ENCODE results near the gene PPIE. TPM values are rescaled to one million over a fixed set of nuclear protein-coding genes. Genes with fewer than 3 reads are reported as not detected.

PPIE gene
- total and polyA plus RNA-seq, 2 donors (not counting 1 experiment from before 2014, with no cell fraction given): 68.6 to 78.3 TPM

- H3K4me3 Mint-ChIP-seq: no peak overlapping the region
- POLR2A ChIA-PET: no interaction called here
- DNase-seq (no peak), ATAC-seq (ENCODE audit: low read depth) (no peak)
- Histone ChIP-seq H3K4me3 (ENCODE audit: control extremely low read depth in 1 of 5, extremely low read depth in 1 of 5, insufficient read depth in 1 of 5, low read depth in 2 of 5, low read length in 4 of 5) (no peak overlapping the region), H2AFZ (ENCODE audit: insufficient read depth, low read depth, low read length, poor library complexity, severe bottlenecking) (no peak overlapping the region), H3K36me3 (replicated peaks in 1 of 2; ENCODE audit: control extremely low read depth in 1 of 2, control insufficient read depth in 1 of 2, extremely low read depth in 1 of 2, insufficient read depth in 2 of 2, low read length in 1 of 2) (no peaks in the 10 kb centered on the region), H3K4me1 (ENCODE audit: control insufficient read depth in 2 of 2, insufficient read depth in 2 of 2, low read length in 2 of 2) (no peaks in the 10 kb centered on the region), H3K9ac (ENCODE audit: low read length) (no peak overlapping the region), H3K27me3 (replicated peaks in 1 of 4; ENCODE audit: control extremely low read depth in 1 of 4, control insufficient read depth in 3 of 4, insufficient read depth in 4 of 4, low read length in 3 of 4) (peaks cover 0 to 13% (median 11%) of the 10 kb centered on the region in 4 experiments), H3K4me2 (replicated peaks; ENCODE audit: low read depth, low read length, poor library complexity, severe bottlenecking) (no peak overlapping the region), H4K20me1 (ENCODE audit: control insufficient read depth, insufficient read depth, low read length, poor library complexity, severe bottlenecking) (no peaks in the 10 kb centered on the region), H3K27ac (ENCODE audit: low read length in 2 of 2) (no peak overlapping the region), H3K79me2 (ENCODE audit: control insufficient read depth, insufficient read depth, low read length) (no peaks in the 10 kb centered on the region), H3K9me3 (ENCODE audit: control extremely low read depth in 1 of 3, control insufficient read depth in 2 of 3, insufficient read depth in 1 of 3, low read length in 2 of 3) (no peaks in the 10 kb centered on the region)
- intact Hi-C loops (cut with micrococcal nuclease): no loop called here
- H3K27ac Mint-ChIP-seq: no peak overlapping the region
- WGBS (ENCODE audit: insufficient coverage): 91% methylated on average over 4 of the region's 5 CpGs
- H3K9me3 Mint-ChIP-seq (ENCODE audit: insufficient read depth): no peaks in the 10 kb centered on the region
- CTCF ChIA-PET: interaction anchor here (0.7 to 2.0 kb wide), 4 partner anchors 12 to 107 kb away, joined by 3 to 6 read pairs (median 4); no protein-coding TSS in a partner anchor
- H3K27me3 Mint-ChIP-seq: peaks cover 49% of the 10 kb centered on the region
- TF ChIP-seq EZH2 (IDR thresholded peaks at IDR 0.05; ENCODE audit: borderline replicate concordance, insufficient read depth, low read depth, low read length, poor library complexity, severe bottlenecking): no peak
- no peak for TF ChIP-seq CTCF (IDR thresholded peaks at IDR 0.05)
- no peaks in the 10 kb centered on the region for H3K4me1 Mint-ChIP-seq
Measured at GRCh38 chr1:39713557-39713956, 25.1 kb upstream of the PPIE start.

GRCh38 chr1:39717809-39718208, 20.9 kb upstream of the PPIE start:
- Mint-ChIP-seq H3K4me1 (no peaks in the 10 kb centered on the region), H3K27ac (no peak overlapping the region), H3K9me3 (ENCODE audit: insufficient read depth) (no peaks in the 10 kb centered on the region), H3K4me3 (no peak overlapping the region), H3K27me3 (peaks cover 45% of the 10 kb centered on the region)
- Histone ChIP-seq H3K4me3 (ENCODE audit: control extremely low read depth in 1 of 5, extremely low read depth in 1 of 5, insufficient read depth in 1 of 5, low read depth in 2 of 5, low read length in 4 of 5) (no peak overlapping the region), H3K27ac (ENCODE audit: low read length in 2 of 2) (no peak overlapping the region), H4K20me1 (ENCODE audit: control insufficient read depth, insufficient read depth, low read length, poor library complexity, severe bottlenecking) (no peaks in the 10 kb centered on the region), H3K9ac (ENCODE audit: low read length) (no peak overlapping the region), H3K9me3 (ENCODE audit: control extremely low read depth in 1 of 3, control insufficient read depth in 2 of 3, insufficient read depth in 1 of 3, low read length in 2 of 3) (no peaks in the 10 kb centered on the region), H3K36me3 (replicated peaks in 1 of 2; ENCODE audit: control extremely low read depth in 1 of 2, control insufficient read depth in 1 of 2, extremely low read depth in 1 of 2, insufficient read depth in 2 of 2, low read length in 1 of 2) (no peaks in the 10 kb centered on the region), H3K79me2 (ENCODE audit: control insufficient read depth, insufficient read depth, low read length) (no peaks in the 10 kb centered on the region), H3K4me2 (replicated peaks; ENCODE audit: low read depth, low read length, poor library complexity, severe bottlenecking) (no peak overlapping the region), H3K27me3 (replicated peaks in 1 of 4; ENCODE audit: control extremely low read depth in 1 of 4, control insufficient read depth in 3 of 4, insufficient read depth in 4 of 4, low read length in 3 of 4) (peaks cover 0 to 15% (median 11%) of the 10 kb centered on the region in 4 experiments), H2AFZ (ENCODE audit: insufficient read depth, low read depth, low read length, poor library complexity, severe bottlenecking) (no peak overlapping the region), H3K4me1 (ENCODE audit: control insufficient read depth in 2 of 2, insufficient read depth in 2 of 2, low read length in 2 of 2) (no peaks in the 10 kb centered on the region)
- ATAC-seq (ENCODE audit: low read depth): no peak
- WGBS (ENCODE audit: insufficient coverage): 51% methylated on average over 3 of the region's 6 CpGs
- DNase-seq: no peak
- intact Hi-C loops (cut with micrococcal nuclease): no loop called here
- TF ChIP-seq CTCF (IDR thresholded peaks at IDR 0.05): no peak
- no peak for TF ChIP-seq EZH2 (IDR thresholded peaks at IDR 0.05; ENCODE audit: borderline replicate concordance, insufficient read depth, low read depth, low read length, poor library complexity, severe bottlenecking)
- ChIA-PET CTCF (interaction anchor here (1.0 to 3.7 kb wide), 2 partner anchors 11 to 112 kb away, joined by 3 to 26 read pairs; no protein-coding TSS in a partner anchor), POLR2A (no interaction called here)

All from B cell (primary cell).